Glutamatergic neuron (in vitro differentiated cells): Measurements from ENCODE around the gene R3HCC1L. TPM values are rescaled to one million over a fixed set of nuclear protein-coding genes. Genes with fewer than 3 reads are reported as not detected.

ENCODE experiments used
- DNase-seq: peaks from one replicate; pipeline ENCODE4 v3.0.0; 2022
- H3K27ac Mint-ChIP-seq: one replicate; pipeline ENCODE4 v1.8.0; 2020; ENCODE audit warnings: mild to moderate bottlenecking, mixed read lengths, inconsistent platforms; ENCODE audit not compliant: unreplicated experiment
- H3K27me3 Mint-ChIP-seq: one replicate; pipeline ENCODE4 v1.8.0; 2020; ENCODE audit warnings: mild to moderate bottlenecking, moderate library complexity, mixed read lengths, inconsistent platforms; ENCODE audit not compliant: unreplicated experiment
- H3K36me3 Mint-ChIP-seq: one replicate; pipeline ENCODE4 v1.8.0; 2020; ENCODE audit warnings: mild to moderate bottlenecking, mixed read lengths, inconsistent platforms; ENCODE audit not compliant: unreplicated experiment
- H3K4me1 Mint-ChIP-seq: one replicate; pipeline ENCODE4 v1.8.0; 2020; ENCODE audit warnings: mild to moderate bottlenecking, low read depth, mixed read lengths, inconsistent platforms; ENCODE audit not compliant: unreplicated experiment
- H3K4me3 Mint-ChIP-seq: one replicate; pipeline ENCODE4 v1.8.0; 2020; ENCODE audit warnings: mild to moderate bottlenecking, mixed read lengths, inconsistent platforms; ENCODE audit not compliant: unreplicated experiment
- H3K9me3 Mint-ChIP-seq: one replicate; pipeline ENCODE4 v1.8.0; 2020; ENCODE audit warnings: mild to moderate bottlenecking, moderate library complexity, mixed read lengths, inconsistent platforms; ENCODE audit not compliant: unreplicated experiment
- total RNA-seq: library from RNA; stranded (reverse); fragmentation: NEBNext Ultra II Directional; extraction: Animal tissue kit (Norgen Biotek cat#: 25700); gene quantifications from one replicate; pipeline ENCODE4 v1.2.1, GENCODE V29; 2021; ENCODE audit not compliant: unreplicated experiment
- TF ChIP-seq, protein P1 (sequence below): fragments of 200-600 bp; sonication (generic); IDR thresholded peaks from one replicate; pipeline ENCODE4 v1.5.0; 2021; ENCODE audit not compliant: partially characterized antibody, unreplicated experiment

The R3HCC1L gene
- total RNA-seq, 1 donor from 2014 or later: 13.6 TPM

DNA sequence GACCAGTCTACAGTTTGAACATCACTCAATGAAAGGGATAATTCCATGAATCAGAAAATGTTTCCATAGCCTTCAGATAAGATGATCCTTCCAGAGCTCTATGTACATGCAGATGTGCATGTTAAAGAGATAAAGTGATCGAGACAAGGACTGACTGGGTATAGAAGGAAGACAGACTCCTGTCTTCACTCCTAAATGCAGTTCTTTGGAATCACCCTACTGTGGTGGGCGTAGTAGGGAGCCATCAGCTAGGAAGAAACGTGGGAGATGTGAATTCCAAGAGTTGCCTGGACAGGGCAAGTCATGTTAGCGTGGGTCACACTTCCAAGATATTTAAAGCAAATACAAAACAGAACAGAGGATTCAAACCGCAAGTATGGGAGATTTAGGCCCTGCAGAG lies 109.7 kb downstream of the R3HCC1L start:
- Mint-ChIP-seq H3K36me3 (no peaks in the 10 kb centered on the region), H3K4me3 (no peak overlapping the region), H3K27me3 (no peaks in the 10 kb centered on the region), H3K9me3 (no peaks in the 10 kb centered on the region), H3K4me1 (peaks cover 15% of the 10 kb centered on the region), H3K27ac (no peak overlapping the region)
- no peak for DNase-seq
- TF ChIP-seq, protein P1, sequence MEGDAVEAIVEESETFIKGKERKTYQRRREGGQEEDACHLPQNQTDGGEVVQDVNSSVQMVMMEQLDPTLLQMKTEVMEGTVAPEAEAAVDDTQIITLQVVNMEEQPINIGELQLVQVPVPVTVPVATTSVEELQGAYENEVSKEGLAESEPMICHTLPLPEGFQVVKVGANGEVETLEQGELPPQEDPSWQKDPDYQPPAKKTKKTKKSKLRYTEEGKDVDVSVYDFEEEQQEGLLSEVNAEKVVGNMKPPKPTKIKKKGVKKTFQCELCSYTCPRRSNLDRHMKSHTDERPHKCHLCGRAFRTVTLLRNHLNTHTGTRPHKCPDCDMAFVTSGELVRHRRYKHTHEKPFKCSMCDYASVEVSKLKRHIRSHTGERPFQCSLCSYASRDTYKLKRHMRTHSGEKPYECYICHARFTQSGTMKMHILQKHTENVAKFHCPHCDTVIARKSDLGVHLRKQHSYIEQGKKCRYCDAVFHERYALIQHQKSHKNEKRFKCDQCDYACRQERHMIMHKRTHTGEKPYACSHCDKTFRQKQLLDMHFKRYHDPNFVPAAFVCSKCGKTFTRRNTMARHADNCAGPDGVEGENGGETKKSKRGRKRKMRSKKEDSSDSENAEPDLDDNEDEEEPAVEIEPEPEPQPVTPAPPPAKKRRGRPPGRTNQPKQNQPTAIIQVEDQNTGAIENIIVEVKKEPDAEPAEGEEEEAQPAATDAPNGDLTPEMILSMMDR: no peak

DNA sequence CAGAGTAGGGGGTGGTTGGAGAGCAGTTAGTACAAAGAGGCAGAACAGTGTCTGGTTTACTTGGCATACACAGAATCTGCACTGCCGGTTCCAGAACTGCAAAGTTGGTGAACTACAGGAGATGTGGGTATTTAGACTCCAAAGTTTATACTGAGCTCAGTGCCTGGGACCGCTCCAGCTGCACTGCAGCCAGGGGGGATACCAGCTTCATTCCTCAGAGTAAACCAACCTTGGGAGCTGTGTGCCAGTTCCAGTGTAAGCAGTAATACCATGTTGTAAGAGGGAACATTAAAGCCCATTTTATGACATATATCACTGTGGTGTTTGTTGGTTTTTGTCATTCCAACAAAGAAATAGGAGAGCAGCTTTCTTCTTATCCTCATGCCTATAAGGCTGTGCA lies 110.1 kb downstream of the R3HCC1L start:
- peaks cover 2% of the 10 kb centered on the region for H3K36me3 Mint-ChIP-seq
- TF ChIP-seq, protein P1: no peak
- peaks cover 19% of the 10 kb centered on the region for H3K4me1 Mint-ChIP-seq
- DNase-seq: no peak
- H3K27me3 Mint-ChIP-seq: peaks cover 4% of the 10 kb centered on the region
- no peak overlapping the region for H3K27ac Mint-ChIP-seq
- H3K4me3 Mint-ChIP-seq: no peak overlapping the region
- H3K9me3 Mint-ChIP-seq: no peaks in the 10 kb centered on the region

DNA sequence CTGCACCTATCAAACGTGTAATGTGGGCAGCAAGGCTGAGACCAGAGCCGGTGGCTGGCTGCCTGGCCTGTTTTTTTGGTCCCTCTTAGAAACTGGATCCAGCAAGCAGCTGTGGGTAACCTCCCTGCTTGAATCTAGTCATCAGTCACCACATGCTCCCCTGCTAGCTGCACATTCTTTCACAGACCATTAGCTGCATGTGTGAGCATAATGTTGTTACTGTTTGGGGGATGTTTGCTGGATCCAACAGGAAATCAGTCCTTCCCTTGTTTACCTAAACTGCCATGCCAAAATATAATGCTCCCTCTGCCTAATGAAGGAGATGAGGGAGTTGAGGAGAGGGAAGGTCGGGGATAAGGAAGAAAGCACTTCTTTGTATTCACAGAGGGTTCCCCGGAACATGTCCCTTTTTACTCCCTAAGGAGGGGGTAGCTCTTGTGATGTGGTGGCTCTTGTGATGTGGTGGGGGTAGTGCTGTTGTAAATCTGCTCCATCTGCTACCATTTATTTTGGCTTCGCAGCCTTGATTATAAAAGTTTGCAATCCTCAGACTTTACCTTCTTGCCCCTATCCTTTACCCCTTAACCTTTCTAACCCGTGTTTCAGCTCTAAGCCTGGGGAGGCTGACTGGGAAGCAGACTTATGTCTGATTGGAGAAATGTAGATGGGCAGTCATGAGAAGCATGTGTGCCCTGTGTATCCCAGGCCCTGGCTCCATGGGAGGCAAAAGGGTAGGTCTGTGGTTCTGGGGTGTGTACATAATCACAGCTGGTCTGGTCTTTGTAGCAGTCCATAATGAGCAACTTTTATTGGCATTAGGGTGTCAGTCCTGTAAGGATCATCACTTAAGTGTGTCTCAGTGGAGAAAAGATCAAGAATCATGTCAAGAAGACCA lies 112.7 kb downstream of the R3HCC1L start:
- H3K4me1 Mint-ChIP-seq: peaks cover 29% of the 10 kb centered on the region
- H3K9me3 Mint-ChIP-seq: peaks cover 2% of the 10 kb centered on the region

DNA sequence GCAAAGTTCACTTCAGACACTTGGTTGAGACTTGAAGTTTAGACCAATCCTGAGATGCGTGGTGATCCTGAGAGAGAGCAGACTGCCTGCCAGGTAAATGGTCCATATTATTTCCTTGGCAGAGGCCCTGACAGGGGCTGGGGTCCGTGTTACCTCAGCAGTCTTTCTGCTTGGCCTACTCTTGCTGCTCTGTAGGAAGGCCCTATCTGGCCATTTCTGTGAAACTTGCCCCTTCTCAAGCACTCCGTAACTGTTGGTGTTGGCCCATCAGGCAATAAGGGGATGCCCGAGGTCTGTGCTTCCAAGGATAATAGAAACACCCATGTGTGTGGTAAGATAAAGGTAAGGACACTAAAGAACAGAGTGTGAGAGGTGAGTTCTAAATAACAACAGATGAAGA lies 113.6 kb downstream of the R3HCC1L start:
- H3K4me3 Mint-ChIP-seq: no peak overlapping the region
- H3K27me3 Mint-ChIP-seq: peaks cover 6% of the 10 kb centered on the region
- H3K9me3 Mint-ChIP-seq: peaks cover 2% of the 10 kb centered on the region
- TF ChIP-seq, protein P1: no peak
- H3K36me3 Mint-ChIP-seq: peaks cover 6% of the 10 kb centered on the region
- no peak overlapping the region for H3K27ac Mint-ChIP-seq
- H3K4me1 Mint-ChIP-seq: peaks cover 30% of the 10 kb centered on the region
- no peak for DNase-seq

More for the DNA sequence above, 112.7 kb downstream of the R3HCC1L start:
- peaks cover 6% of the 10 kb centered on the region for H3K36me3 Mint-ChIP-seq
- TF ChIP-seq, protein P1: no peak
- peaks cover 6% of the 10 kb centered on the region for H3K27me3 Mint-ChIP-seq
- no peak for DNase-seq
- H3K4me3 Mint-ChIP-seq: no peak overlapping the region
- no peak overlapping the region for H3K27ac Mint-ChIP-seq

DNA sequence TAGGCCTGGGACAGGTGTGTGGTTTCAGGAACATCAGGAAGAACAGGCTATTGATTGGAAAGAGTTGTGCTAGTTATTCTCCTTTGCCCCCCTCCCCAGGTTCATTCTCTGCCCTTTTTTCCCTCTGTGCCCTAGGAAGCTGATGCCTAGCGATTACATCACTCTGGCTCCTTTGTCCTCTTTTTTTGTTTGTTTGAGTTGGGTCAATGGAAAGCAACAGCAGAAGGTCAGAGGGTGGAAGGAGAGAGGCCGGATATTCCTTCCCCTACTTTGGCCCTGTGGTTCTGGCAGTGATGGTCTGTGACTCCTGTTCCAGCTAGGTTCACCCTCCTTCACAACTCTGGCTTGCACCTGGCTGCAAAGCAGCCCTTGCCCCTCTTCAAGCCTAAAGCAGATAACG lies 114.7 kb downstream of the R3HCC1L start:
- Mint-ChIP-seq H3K9me3 (peaks cover 2% of the 10 kb centered on the region), H3K4me3 (no peak overlapping the region), H3K27me3 (peaks cover 6% of the 10 kb centered on the region), H3K36me3 (peaks cover 6% of the 10 kb centered on the region), H3K4me1 (peaks cover 31% of the 10 kb centered on the region), H3K27ac (no peak overlapping the region)
- TF ChIP-seq, protein P1: no peak
- no peak for DNase-seq
